Upper lobe of left lung (tissue), 4 donors: Measurements from ENCODE around the gene SLC16A9.
"Not testable (repeated sequence)": the region's sequence is repeated elsewhere in the genome, so short reads cannot be mapped to it uniquely, and the experiment has no call there.

ENCODE experiments used
- CTCF ChIP-seq, 6 experiments: fragments of 450-650 bp in 4 of 6; fragments of 200-600 bp in 2 of 6; sonication (generic) in 2 of 6; IDR thresholded peaks; one replicate each; pipeline ENCODE4 v1.5.1; 2016 to 2019; ENCODE audit warnings: antibody characterized with exemption in 6 of 6
- POLR2A ChIP-seq, 4 donors: fragments of 450-650 bp; IDR thresholded peaks; one replicate each; pipeline ENCODE4 v1.5.1; 2016 to 2017; ENCODE audit warnings: antibody characterized with exemption in 4 of 4, mild to moderate bottlenecking in 2 of 4

- not testable (repeated sequence) for TF ChIP-seq CTCF, POLR2A (IDR thresholded peaks at IDR 0.05)
Observed at GRCh38 chr10:59729167-59729566, 19.5 kb upstream of the SLC16A9 start.
